GM12801 (cell line): ENCODE data around the gene ACVR1.

ENCODE experiments used
- CTCF ChIP-seq: IDR thresholded peaks from one replicate; pipeline ENCODE4 v1.5.1; 2011; ENCODE audit warnings: control low read depth; ENCODE audit not compliant: insufficient read length; ENCODE audit errors: extremely low read depth

ACVR1 gene

GRCh38 chr2:157875641-157876065, 477 bp downstream of the ACVR1 start:
- TF ChIP-seq CTCF: no peak

GRCh38 chr2:157874997-157875640, 1.0 kb downstream of the ACVR1 start:
- TF ChIP-seq CTCF: no peak

GRCh38 chr2:157874348-157874747, 1.8 kb downstream of the ACVR1 start:
- no peak for TF ChIP-seq CTCF

- TF ChIP-seq CTCF: no peak
Measured at GRCh38 chr2:157872791-157873190, 3.3 kb downstream of the ACVR1 start.

- no peak for TF ChIP-seq CTCF
Measured at GRCh38 chr2:157871415-157871814, 4.7 kb downstream of the ACVR1 start.

GRCh38 chr2:157868993-157869392, 7.1 kb downstream of the ACVR1 start:
- TF ChIP-seq CTCF: no peak

GRCh38 chr2:157867703-157868102, 8.4 kb downstream of the ACVR1 start:
- TF ChIP-seq CTCF: no peak
